Measurements from ENCODE around the gene TALDO1. TPM values are rescaled to one million over a fixed set of nuclear protein-coding genes. Genes with fewer than 3 reads are reported as not detected.

Gene TALDO1
- polyA plus RNA-seq, 1 of the 3 experiments (the other 2 are of a cell fraction): 103 TPM

DNA sequence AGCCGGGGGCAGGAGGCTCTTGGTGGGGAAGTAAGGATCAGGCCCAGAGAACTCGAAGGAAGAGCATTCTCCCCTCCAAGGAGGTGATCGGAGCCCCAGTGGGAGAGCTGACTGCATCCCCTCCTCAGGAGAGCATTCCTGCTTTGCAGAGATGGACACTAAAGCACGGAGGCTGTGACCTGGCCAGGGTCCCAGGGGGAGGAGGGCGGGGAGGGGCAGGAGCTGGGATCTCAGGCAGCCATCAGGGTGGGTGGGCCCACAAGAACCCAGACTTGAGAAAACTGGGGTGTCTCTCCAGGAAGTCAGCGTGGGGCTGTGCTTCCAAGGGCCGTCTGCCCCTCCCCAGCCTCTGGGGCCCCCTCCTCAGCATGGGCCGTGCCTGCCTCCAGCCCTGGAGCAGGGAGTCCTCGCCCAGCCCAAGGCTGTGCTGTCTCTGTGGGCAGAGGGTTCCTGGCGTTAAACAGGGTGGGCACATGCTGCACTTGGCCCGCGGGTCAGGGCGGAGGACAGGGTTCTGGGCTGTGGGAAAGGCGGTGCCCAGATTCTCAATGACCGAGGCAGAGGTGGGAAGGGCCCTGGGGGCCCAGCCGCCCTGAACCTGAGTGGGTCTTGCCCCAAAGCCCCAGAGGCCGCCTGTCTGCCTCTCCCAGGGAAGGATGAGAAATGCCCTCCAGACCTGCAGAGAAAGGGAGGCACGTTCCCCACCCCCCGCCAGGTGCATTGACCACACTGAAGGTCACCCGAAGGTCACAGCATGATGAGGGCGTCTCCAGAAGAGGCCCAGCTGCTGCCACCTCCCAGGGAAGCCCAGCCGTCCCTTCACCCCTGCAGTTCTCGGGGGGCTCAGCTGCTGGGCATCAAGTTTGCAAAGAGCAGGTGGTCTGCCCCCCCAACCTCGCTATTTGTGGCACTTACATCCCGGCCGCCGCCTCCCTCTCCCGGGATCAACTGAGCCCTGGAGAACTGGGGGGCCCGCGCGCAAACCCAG is 42.0 kb downstream of the TALDO1 start:
- TF ChIP-seq YY1 (IDR thresholded peaks at IDR 0.05; ENCODE audit: low read depth) (no peak), RFX5 (IDR thresholded peaks at IDR 0.05; ENCODE audit: low read length) (no peak), EZH2phosphoT487 (IDR thresholded peaks at IDR 0.05; ENCODE audit: borderline replicate concordance, low read depth) (no peak)
- TF ChIP-seq, protein P1, sequence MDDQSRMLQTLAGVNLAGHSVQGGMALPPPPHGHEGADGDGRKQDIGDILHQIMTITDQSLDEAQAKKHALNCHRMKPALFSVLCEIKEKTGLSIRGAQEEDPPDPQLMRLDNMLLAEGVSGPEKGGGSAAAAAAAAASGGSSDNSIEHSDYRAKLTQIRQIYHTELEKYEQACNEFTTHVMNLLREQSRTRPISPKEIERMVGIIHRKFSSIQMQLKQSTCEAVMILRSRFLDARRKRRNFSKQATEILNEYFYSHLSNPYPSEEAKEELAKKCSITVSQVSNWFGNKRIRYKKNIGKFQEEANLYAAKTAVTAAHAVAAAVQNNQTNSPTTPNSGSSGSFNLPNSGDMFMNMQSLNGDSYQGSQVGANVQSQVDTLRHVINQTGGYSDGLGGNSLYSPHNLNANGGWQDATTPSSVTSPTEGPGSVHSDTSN (IDR thresholded peaks at IDR 0.05): no peak
- Histone ChIP-seq H3K36me3 (replicated peaks in 1 of 2; ENCODE audit: control insufficient read depth in 1 of 2, insufficient read depth in 2 of 2, low read length in 1 of 2) (peaks cover 0 to 29% of the 10 kb centered on the region in 2 experiments), H3F3A (replicated peaks; ENCODE audit: insufficient read depth) (peaks cover 8% of the 10 kb centered on the region), H3K4me3 (ENCODE audit: low read depth in 2 of 2, low read length in 1 of 2) (peak overlapping the region; percentile 58 to 67), H3K9me2 (no peaks in the 10 kb centered on the region), H3K9ac (peak overlapping the region; percentile 33; the same call in 1 of the 2 replicates), H3K9me3 (no peaks in the 10 kb centered on the region), H3K79me2 (ENCODE audit: insufficient read depth) (no peaks in the 10 kb centered on the region), H2AFZ (ENCODE audit: low read depth) (no peak overlapping the region), H3K4me1 (ENCODE audit: control insufficient read depth in 1 of 2, insufficient read depth in 2 of 2, low read depth in 1 of 2, low read length in 1 of 2) (peaks cover 0 to 20% of the 10 kb centered on the region in 2 experiments; a peak in 1 of 4 replicates), H3K27me3 (ENCODE audit: insufficient read depth) (no peaks in the 10 kb centered on the region), H3K4me2 (peak overlapping the region; percentile 85), H3K27ac (ENCODE audit: low read depth in 2 of 2, low read length in 1 of 2) (peak overlapping the region in 1 of 2 experiments; percentile 66; a peak in 2 of 4 replicates), H4K20me1 (ENCODE audit: insufficient read depth) (no peaks in the 10 kb centered on the region)
- WGBS (ENCODE audit: low lambda C conversion rate): 35% methylated on average over 10 of the region's 31 CpGs
- no peak for DNase-seq
- CTCF ChIA-PET: interaction anchor here (0.6 kb wide), 1 partner anchor 18 kb away, joined by 3 read pairs; no protein-coding TSS in a partner anchor
- POLR2A ChIA-PET: interaction anchor here (1.2 to 3.2 kb wide), 4 partner anchors 13 to 30 kb away, joined by 3 to 18 read pairs (median 6); partner anchors contain the start of genes GATD1, PNPLA2 and RPLP2

DNA sequence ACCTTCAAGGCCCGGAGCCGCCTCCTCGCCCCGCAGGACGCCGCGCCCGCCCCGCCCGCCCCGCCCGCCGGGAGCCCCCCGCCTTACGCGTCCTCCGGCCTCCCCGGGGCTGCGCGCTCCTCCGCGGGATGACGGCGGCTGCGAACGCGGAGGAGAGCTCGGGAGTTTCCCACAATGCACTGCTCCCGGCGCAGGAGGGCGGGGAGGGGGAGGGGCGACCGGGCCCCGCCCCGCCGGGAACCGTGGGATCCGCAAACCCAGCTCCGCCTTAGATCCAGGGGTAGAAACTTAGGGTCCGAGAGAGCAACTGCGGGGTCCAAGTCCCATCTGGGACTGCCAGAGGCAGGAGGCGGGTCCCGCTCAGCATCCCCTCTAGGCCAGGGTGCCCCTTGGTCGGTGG is 42.7 kb downstream of the TALDO1 start, which contains the start of gene CEND1:
TSS of gene CEND1 (minus strand) at position 148 of the 400 bp plus-strand sequence. CDS start 1,514 bp downstream, outside the sequence.
- Histone ChIP-seq H3K9me2 (no peaks in the 10 kb centered on the region), H3F3A (replicated peaks; ENCODE audit: insufficient read depth) (peaks cover 4% of the 10 kb centered on the region), H3K4me3 (ENCODE audit: low read depth in 2 of 2, low read length in 1 of 2) (peak within 1 kb of the TSS; percentile 58 to 67), H3K27me3 (ENCODE audit: insufficient read depth) (no peaks in the 10 kb centered on the region), H4K20me1 (ENCODE audit: insufficient read depth) (no peaks in the 10 kb centered on the region), H3K4me1 (ENCODE audit: control insufficient read depth in 1 of 2, insufficient read depth in 2 of 2, low read depth in 1 of 2, low read length in 1 of 2) (peaks cover 0 to 27% of the 10 kb centered on the region in 2 experiments; a peak in 1 of 4 replicates), H2AFZ (ENCODE audit: low read depth) (no peak within 1 kb of the TSS), H3K27ac (ENCODE audit: low read depth in 2 of 2, low read length in 1 of 2) (peak within 1 kb of the TSS; percentile 41 to 66; a peak in 3 of 4 replicates), H3K9me3 (no peaks in the 10 kb centered on the region), H3K9ac (peak within 1 kb of the TSS; percentile 33; the same call in 1 of the 2 replicates), H3K36me3 (replicated peaks in 1 of 2; ENCODE audit: control insufficient read depth in 1 of 2, insufficient read depth in 2 of 2, low read length in 1 of 2) (peaks cover 0 to 32% of the 10 kb centered on the region in 2 experiments), H3K79me2 (ENCODE audit: insufficient read depth) (peaks cover 3% of the 10 kb centered on the region; the same call in 1 of the 2 replicates), H3K4me2 (peak within 1 kb of the TSS; percentile 85)
- peak; percentile 95 for DNase-seq
- ChIA-PET CTCF (interaction anchor here (0.6 to 1.0 kb wide), 3 partner anchors 15 to 261 kb away, joined by 3 to 4 read pairs (median 3); partner anchors contain the start of gene PIDD1), POLR2A (interaction anchor here (0.6 to 3.2 kb wide), 5 partner anchors 14 to 958 kb away, joined by 3 to 18 read pairs (median 5); partner anchors contain the start of genes GATD1, PNPLA2 and RPLP2)
- 3% methylated on average over 10 of the region's 44 CpGs for WGBS (ENCODE audit: low lambda C conversion rate)
- TF ChIP-seq TAF1 (IDR thresholded peaks at IDR 0.05; ENCODE audit: borderline replicate concordance, low read depth, low read length) (no peak), MXI1 (IDR thresholded peaks at IDR 0.05; ENCODE audit: low read depth, low read length) (no peak), POLR2AphosphoS5 (IDR thresholded peaks at IDR 0.05; ENCODE audit: low read depth, low read length) (0 out of 2 replicates have a peak, but pooled peaks have one; percentile 13), EP300 (IDR thresholded peaks at IDR 0.05; ENCODE audit: borderline replicate concordance in 1 of 2, low read depth in 1 of 2, low read length in 1 of 2) (no peak), FOXM1 (IDR thresholded peaks at IDR 0.05; ENCODE audit: low read depth) (no peak), SIN3A (IDR thresholded peaks at IDR 0.05; ENCODE audit: borderline replicate concordance, low read depth, low read length) (peak; percentile 40; the same call in 1 of the 2 replicates), NFIC (IDR thresholded peaks at IDR 0.05; ENCODE audit: borderline replicate concordance) (no peak), RAD21 (IDR thresholded peaks at IDR 0.05; ENCODE audit: low read length) (no peak), RXRA (IDR thresholded peaks at IDR 0.05; ENCODE audit: borderline replicate concordance, low read depth) (no peak), YY1 (IDR thresholded peaks at IDR 0.05; ENCODE audit: low read depth) (no peak), CHD2 (IDR thresholded peaks at IDR 0.05; ENCODE audit: low read length, partially characterized antibody) (peak; percentile 49), RCOR1 (IDR thresholded peaks at IDR 0.05; ENCODE audit: low read length) (peak; percentile 56; the same call in 1 of the 2 replicates)
- TF ChIP-seq, protein P2, sequence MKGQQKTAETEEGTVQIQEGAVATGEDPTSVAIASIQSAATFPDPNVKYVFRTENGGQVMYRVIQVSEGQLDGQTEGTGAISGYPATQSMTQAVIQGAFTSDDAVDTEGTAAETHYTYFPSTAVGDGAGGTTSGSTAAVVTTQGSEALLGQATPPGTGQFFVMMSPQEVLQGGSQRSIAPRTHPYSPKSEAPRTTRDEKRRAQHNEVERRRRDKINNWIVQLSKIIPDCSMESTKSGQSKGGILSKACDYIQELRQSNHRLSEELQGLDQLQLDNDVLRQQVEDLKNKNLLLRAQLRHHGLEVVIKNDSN (IDR thresholded peaks at IDR 0.05; ENCODE audit: borderline replicate concordance, low read depth): no peak
- TF ChIP-seq, protein P3, sequence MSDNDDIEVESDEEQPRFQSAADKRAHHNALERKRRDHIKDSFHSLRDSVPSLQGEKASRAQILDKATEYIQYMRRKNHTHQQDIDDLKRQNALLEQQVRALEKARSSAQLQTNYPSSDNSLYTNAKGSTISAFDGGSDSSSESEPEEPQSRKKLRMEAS (IDR thresholded peaks at IDR 0.05; ENCODE audit: low read depth): no peak
- TF ChIP-seq, protein P4, sequence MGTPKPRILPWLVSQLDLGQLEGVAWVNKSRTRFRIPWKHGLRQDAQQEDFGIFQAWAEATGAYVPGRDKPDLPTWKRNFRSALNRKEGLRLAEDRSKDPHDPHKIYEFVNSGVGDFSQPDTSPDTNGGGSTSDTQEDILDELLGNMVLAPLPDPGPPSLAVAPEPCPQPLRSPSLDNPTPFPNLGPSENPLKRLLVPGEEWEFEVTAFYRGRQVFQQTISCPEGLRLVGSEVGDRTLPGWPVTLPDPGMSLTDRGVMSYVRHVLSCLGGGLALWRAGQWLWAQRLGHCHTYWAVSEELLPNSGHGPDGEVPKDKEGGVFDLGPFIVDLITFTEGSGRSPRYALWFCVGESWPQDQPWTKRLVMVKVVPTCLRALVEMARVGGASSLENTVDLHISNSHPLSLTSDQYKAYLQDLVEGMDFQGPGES (IDR thresholded peaks at IDR 0.05; ENCODE audit: low read depth, low read length): no peak
- TF ChIP-seq, protein P5, sequence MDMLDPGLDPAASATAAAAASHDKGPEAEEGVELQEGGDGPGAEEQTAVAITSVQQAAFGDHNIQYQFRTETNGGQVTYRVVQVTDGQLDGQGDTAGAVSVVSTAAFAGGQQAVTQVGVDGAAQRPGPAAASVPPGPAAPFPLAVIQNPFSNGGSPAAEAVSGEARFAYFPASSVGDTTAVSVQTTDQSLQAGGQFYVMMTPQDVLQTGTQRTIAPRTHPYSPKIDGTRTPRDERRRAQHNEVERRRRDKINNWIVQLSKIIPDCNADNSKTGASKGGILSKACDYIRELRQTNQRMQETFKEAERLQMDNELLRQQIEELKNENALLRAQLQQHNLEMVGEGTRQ (IDR thresholded peaks at IDR 0.05; ENCODE audit: borderline replicate concordance, low read depth, low read length): no peak

Measured in SK-N-SH (cell line).